Liver (tissue), 10 donors: Measurements from ENCODE around the gene BAAT. TPM values are rescaled to one million over a fixed set of nuclear protein-coding genes. Genes with fewer than 3 reads are reported as not detected.

Experiments
- DNase-seq: peaks from one replicate; pipeline ENCODE4 v3.0.0-alpha.2; 2017; ENCODE audit warnings: low spot score
- H3K27ac ChIP-seq, 2 donors: one replicate each; pipeline ENCODE4 v1.7.0; 2013; ENCODE audit warnings: inconsistent platforms in 2 of 2, low read length in 2 of 2, control low read depth in 1 of 2, low read depth in 1 of 2, mild to moderate bottlenecking in 1 of 2
- H3K27me3 ChIP-seq, 4 donors: one replicate each; pipeline versions ENCODE4 v1.6.1 to v1.7.0; 2013; ENCODE audit warnings: low read length in 3 of 4, inconsistent platforms in 1 of 4, mild to moderate bottlenecking in 1 of 4, moderate library complexity in 1 of 4; ENCODE audit not compliant: control insufficient read depth in 4 of 4, insufficient read depth in 4 of 4
- H3K36me3 ChIP-seq, 4 donors: one replicate each; pipeline versions ENCODE4 v1.6.1 to v1.7.0; 2013; ENCODE audit warnings: low read length in 3 of 4, mild to moderate bottlenecking in 3 of 4, low read depth in 1 of 4, moderate library complexity in 1 of 4; ENCODE audit not compliant: control insufficient read depth in 4 of 4, insufficient read depth in 3 of 4
- H3K4me1 ChIP-seq, 4 donors: one replicate each; pipeline versions ENCODE4 v1.6.1 to v1.7.0; 2013; ENCODE audit warnings: low read length in 3 of 4, mild to moderate bottlenecking in 3 of 4, moderate library complexity in 1 of 4; ENCODE audit not compliant: control insufficient read depth in 4 of 4, insufficient read depth in 4 of 4
- H3K4me3 ChIP-seq, 3 donors: one replicate each; pipeline versions ENCODE4 v1.6.1 to v1.7.0; 2013; ENCODE audit warnings: low read length in 3 of 3, control low read depth in 1 of 3, low read depth in 1 of 3, mild to moderate bottlenecking in 1 of 3
- H3K9ac ChIP-seq, 2 donors: one replicate each; pipeline ENCODE4 v1.7.0; 2013; ENCODE audit warnings: low read length in 2 of 2, mild to moderate bottlenecking in 2 of 2, moderate library complexity in 2 of 2, control low read depth in 1 of 2, low read depth in 1 of 2
- H3K9me3 ChIP-seq, 4 donors: one replicate each; pipeline versions ENCODE4 v1.6.1 to v1.7.0; 2013; ENCODE audit warnings: low read length in 3 of 4; ENCODE audit not compliant: control insufficient read depth in 4 of 4
- FOXA2 ChIP-seq: IDR thresholded peaks from 2 replicates; pipeline ENCODE4 v1.6.1; 2016; ENCODE audit warnings: antibody characterized with exemption
- HNF4G ChIP-seq: IDR thresholded peaks from 2 replicates; pipeline ENCODE4 v1.6.1; 2016; ENCODE audit warnings: antibody characterized with exemption
- JUND ChIP-seq, 2 donors: IDR thresholded peaks; 2 replicates each; pipeline ENCODE4 v1.6.1; 2016; ENCODE audit warnings: antibody characterized with exemption in 2 of 2
- NR2F2 ChIP-seq: IDR thresholded peaks from 2 replicates; pipeline ENCODE4 v1.6.1; 2016; ENCODE audit warnings: antibody characterized with exemption
- YY1 ChIP-seq: IDR thresholded peaks from 2 replicates; pipeline ENCODE4 v1.6.1; 2016; ENCODE audit warnings: antibody characterized with exemption, mild to moderate bottlenecking
- WGBS: extraction: QIAGEN DNeasy Blood & Tissue Kit; methylation state at CpG from one replicate; pipeline ENCODE4 v1.1.7; 2013; 5-methylcytosine and 5-hydroxymethylcytosine counted together
- polyA plus RNA-seq, 2 donors: library from polyadenylated mRNA; stranded (reverse) in 1 of 2; unstranded in 1 of 2; fragments of 200-250 nt in 1 of 2; fragments of >200 nt in 1 of 2; fragmentation: Nextera tagmentation in 1 of 2; extraction: Ambion mirVana in 1 of 2; gene quantifications; one replicate each; pipeline versions ENCODE4 v1.2.1 to v1.2.3, GENCODE V29; 2013 to 2015
- small RNA-seq: library from RNA; depleted of rRNA; stranded (forward); fragments of <200 nt; gene quantifications from one replicate; pipeline ENCODE3, GENCODE V24; 2014
- total RNA-seq, 2 donors: library from RNA; depleted of rRNA; stranded (reverse); fragments of >200 nt; gene quantifications; one replicate each; pipeline ENCODE4 v1.2.3, GENCODE V29; 2014
- donor health status: healthy.
- donor health status: healthy.
- donor health status: healthy.
- donor health status: healthy.
- donor health status: healthy.

BAAT gene
- total and polyA plus RNA-seq, 4 donors, result 31.9 to 275 (median 151) TPM

DNA sequence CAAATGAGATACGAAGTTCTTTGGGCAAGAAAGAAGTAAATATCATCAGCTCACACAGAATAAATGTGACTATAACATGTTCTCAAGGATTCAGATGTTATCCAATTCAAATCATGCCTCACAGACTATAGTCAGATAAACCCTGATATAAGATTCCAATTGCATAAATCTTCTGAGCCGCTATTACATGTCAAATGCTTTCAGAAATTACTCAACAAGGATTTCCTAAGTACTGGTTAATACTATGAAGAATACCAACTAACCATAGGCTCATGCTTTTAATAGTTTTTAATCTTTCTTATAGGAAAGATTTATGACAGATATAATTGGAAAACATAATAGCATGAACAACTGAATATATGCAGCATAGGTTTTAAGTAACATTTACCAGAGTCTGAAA is 73.6 kb downstream of the BAAT start:
- peaks cover 3 to 31% (median 13%) of the 10 kb centered on the region in 4 donors for H3K4me1 ChIP-seq
- DNase-seq, result no peak
- no peaks in the 10 kb centered on the region for H3K9me3 ChIP-seq
- no peak overlapping the region for H3K9ac ChIP-seq
- no peaks in the 10 kb centered on the region for H3K27me3 ChIP-seq
- no peaks in the 10 kb centered on the region for H3K36me3 ChIP-seq
- H3K27ac ChIP-seq, result no peak overlapping the region
- TF ChIP-seq NR2F2, result no peak
- TF ChIP-seq YY1, result no peak
- TF ChIP-seq JUND (IDR thresholded peaks at IDR 0.05), result no peak
- TF ChIP-seq FOXA2, result no peak
- no peak for TF ChIP-seq HNF4G
- no peak overlapping the region for H3K4me3 ChIP-seq
- WGBS, result 30% methylated on average over 2 of the region's 2 CpGs

Small RNA genes lying within 50 kb of the gene (small RNA-seq; reads per million reads assigned to genes)
- gene RF00322, result not detected

Other genes with a start within 250 kb of the BAAT start
- 10 to 100 TPM in 1 of 2 donors, 1 to 10 TPM in 1; 9.0 to 11.9 TPM for gene MRPL50, start 13.6 kb upstream of the BAAT start, total RNA-seq
- 10 to 100 TPM in 1 of 2 donors, 1 to 10 TPM in 1; 5.7 to 12.3 TPM for gene MRPL50, start 13.6 kb upstream of the BAAT start, polyA plus RNA-seq
- 10 to 100 TPM; 11.4 to 16.1 TPM for gene ZNF189, start 13.8 kb upstream of the BAAT start, total RNA-seq
- gene ZNF189, start 13.8 kb upstream of the BAAT start, polyA plus RNA-seq, result 1 to 10 TPM; 4.4 to 5.1 TPM
- 1,000 to 10,000 TPM in 1 of 2 donors, 100 to 1,000 TPM in 1; 527 to 1,744 TPM for gene ALDOB, start 50.8 kb upstream of the BAAT start, total RNA-seq
- gene ALDOB, start 50.8 kb upstream of the BAAT start, polyA plus RNA-seq, result 1,000 to 10,000 TPM; 1,872 to 2,132 TPM
- gene RNF20, start 148.8 kb upstream of the BAAT start, total RNA-seq, result 10 to 100 TPM; 12.7 to 13.9 TPM
- gene RNF20, start 148.8 kb upstream of the BAAT start, polyA plus RNA-seq, result 1 to 10 TPM; 8.3 to 9.1 TPM
- gene PPP3R2, start 210.0 kb upstream of the BAAT start, total RNA-seq, result under 1 TPM in 1 of 2 donors, not detected in 1; 0.08 TPM
- gene PPP3R2, start 210.0 kb upstream of the BAAT start, polyA plus RNA-seq, result not detected